H9 (cell line): ENCODE measurements around the gene HOXB8. TPM values are rescaled to one million over a fixed set of nuclear protein-coding genes. Genes with fewer than 3 reads are reported as not detected.

ENCODE experiments used
- DNase-seq: peaks from one replicate; pipeline ENCODE4 v3.0.0-alpha.2; 2017
- H2AFZ ChIP-seq: one replicate; pipeline ENCODE4 v1.6.1; 2013; ENCODE audit warnings: mild to moderate bottlenecking, low read length, control low read depth, moderate library complexity
- H2AK5ac ChIP-seq: 2 replicates; pipeline ENCODE4 v1.6.1; 2013; ENCODE audit warnings: low read length, control low read depth, mixed read lengths; ENCODE audit not compliant: insufficient read length
- H2BK120ac ChIP-seq: one replicate; pipeline ENCODE4 v1.6.1; 2013; ENCODE audit warnings: low read depth, mild to moderate bottlenecking, low read length, control low read depth, inconsistent platforms; ENCODE audit not compliant: poor library complexity, severe bottlenecking
- H2BK12ac ChIP-seq: 2 replicates; pipeline ENCODE4 v1.6.1; 2013; ENCODE audit warnings: low read length, control low read depth, mixed read lengths, low read depth; ENCODE audit not compliant: insufficient read length
- H2BK15ac ChIP-seq: 2 replicates; pipeline ENCODE4 v1.6.1; 2013; ENCODE audit warnings: low read depth, low read length, control low read depth
- H2BK20ac ChIP-seq: one replicate; pipeline ENCODE4 v1.6.1; 2013; ENCODE audit warnings: low read depth, mild to moderate bottlenecking, low read length, control low read depth, inconsistent platforms; ENCODE audit not compliant: poor library complexity, severe bottlenecking
- H2BK5ac ChIP-seq: 2 replicates; pipeline ENCODE4 v1.6.1; 2013; ENCODE audit warnings: low read length, control low read depth, mixed read lengths; ENCODE audit not compliant: insufficient read length
- H3K14ac ChIP-seq: 2 replicates; pipeline ENCODE4 v1.6.1; 2013; ENCODE audit warnings: low read length, control low read depth; ENCODE audit not compliant: insufficient read depth
- H3K18ac ChIP-seq: 2 replicates; pipeline ENCODE4 v1.6.1; 2013; ENCODE audit warnings: low read depth, mild to moderate bottlenecking, mixed read lengths, low read length, control low read depth; ENCODE audit not compliant: insufficient read length
- H3K23ac ChIP-seq: 2 replicates; pipeline ENCODE4 v1.6.1; 2013; ENCODE audit warnings: low read length, control low read depth, mixed read lengths, low read depth; ENCODE audit not compliant: insufficient read length
- H3K23me2 ChIP-seq: 2 replicates; pipeline ENCODE4 v1.6.1; 2013; ENCODE audit warnings: low read depth, mild to moderate bottlenecking, mixed read lengths, low read length, control low read depth; ENCODE audit not compliant: insufficient read length, poor library complexity, severe bottlenecking
- H3K27ac ChIP-seq: 2 replicates; pipeline ENCODE4 v1.5.1; 2013; ENCODE audit warnings: low read length, control low read depth, mixed read lengths, low read depth; ENCODE audit not compliant: insufficient read length
- H3K27me3 ChIP-seq: 2 replicates; pipeline ENCODE4 v1.6.1; 2013; ENCODE audit warnings: low read length, control low read depth, inconsistent platforms; ENCODE audit not compliant: insufficient read depth
- H3K4ac ChIP-seq: 2 replicates; pipeline ENCODE4 v1.6.1; 2013; ENCODE audit warnings: low read depth, mild to moderate bottlenecking, control low read depth, inconsistent platforms, low read length, moderate library complexity
- H3K4me1 ChIP-seq: 2 replicates; pipeline ENCODE4 v1.6.1; 2013; ENCODE audit warnings: low read length, control low read depth, inconsistent platforms; ENCODE audit not compliant: insufficient read depth
- H3K4me2 ChIP-seq: 2 replicates; pipeline ENCODE4 v1.6.1; 2013; ENCODE audit warnings: low read length, control low read depth, mixed read lengths; ENCODE audit not compliant: insufficient read length, insufficient read depth
- H3K56ac ChIP-seq: 2 replicates; pipeline ENCODE4 v1.6.1; 2013; ENCODE audit warnings: low read depth, mild to moderate bottlenecking, mixed read lengths, low read length, control low read depth; ENCODE audit not compliant: insufficient read length
- H3K79me1 ChIP-seq: 2 replicates; pipeline ENCODE4 v1.6.1; 2013; ENCODE audit warnings: low read depth, mild to moderate bottlenecking, moderate library complexity, low read length, control low read depth, inconsistent platforms; ENCODE audit not compliant: insufficient read depth, poor library complexity, severe bottlenecking
- H3K79me2 ChIP-seq: 2 replicates; pipeline ENCODE4 v1.6.1; 2013; ENCODE audit warnings: low read length, control low read depth, inconsistent platforms; ENCODE audit not compliant: insufficient read depth
- H3K9ac ChIP-seq: 2 replicates; pipeline ENCODE4 v1.6.1; 2013; ENCODE audit warnings: low read length, control low read depth, mixed read lengths; ENCODE audit not compliant: insufficient read length; ENCODE audit errors: extremely low read depth
- H3K9me3 ChIP-seq: one replicate; pipeline ENCODE4 v1.6.1; 2013; ENCODE audit warnings: low read depth, low read length, inconsistent platforms; ENCODE audit not compliant: control insufficient read depth
- H3T11ph ChIP-seq: one replicate; pipeline ENCODE4 v1.6.1; 2013; ENCODE audit warnings: mild to moderate bottlenecking, low read length, control low read depth, inconsistent platforms
- H4K20me1 ChIP-seq: one replicate; pipeline ENCODE4 v1.6.1; 2013; ENCODE audit not compliant: control insufficient read depth, insufficient read length, insufficient read depth
- H4K5ac ChIP-seq: 2 replicates; pipeline ENCODE4 v1.6.1; 2013; ENCODE audit warnings: low read depth, mild to moderate bottlenecking, mixed read lengths, low read length, control low read depth; ENCODE audit not compliant: insufficient read length
- H4K8ac ChIP-seq: replicated peaks from 2 replicates; pipeline ENCODE4 v1.6.1; 2013; ENCODE audit warnings: low read length, control low read depth, mixed read lengths, low read depth; ENCODE audit not compliant: insufficient read length
- H4K91ac ChIP-seq: 2 replicates; pipeline ENCODE4 v1.6.1; 2013; ENCODE audit warnings: low read depth, mild to moderate bottlenecking, moderate library complexity, mixed read lengths, low read length, control low read depth; ENCODE audit not compliant: insufficient read length
- H3K27ac Mint-ChIP-seq, 3 experiments: 2 replicates in 2 of 3; 3 replicates in 1 of 3; pipeline ENCODE4 v1.8.0; 2020 to 2021; ENCODE audit warnings: mixed read lengths in 3 of 3, mild to moderate bottlenecking in 1 of 3, moderate library complexity in 1 of 3
- H3K27me3 Mint-ChIP-seq: 2 replicates; pipeline ENCODE4 v1.8.0; 2021; ENCODE audit warnings: low read depth, mild to moderate bottlenecking, moderate library complexity, mixed read lengths
- H3K36me3 Mint-ChIP-seq, 3 experiments: 2 replicates in 2 of 3; 3 replicates in 1 of 3; pipeline ENCODE4 v1.8.0; 2020 to 2021; ENCODE audit warnings: low read depth in 3 of 3, mixed read lengths in 3 of 3; ENCODE audit not compliant: insufficient read depth in 1 of 3
- H3K4me1 Mint-ChIP-seq, 2 experiments: 2 replicates each; pipeline ENCODE4 v1.8.0; 2020; ENCODE audit warnings: mixed read lengths in 2 of 2
- H3K4me3 Mint-ChIP-seq, 2 experiments: 2 replicates in 1 of 2; 3 replicates in 1 of 2; pipeline ENCODE4 v1.8.0; 2020 to 2021; ENCODE audit warnings: mild to moderate bottlenecking in 2 of 2, mixed read lengths in 2 of 2, moderate library complexity in 1 of 2
- H3K9me3 Mint-ChIP-seq, 2 experiments: 2 replicates in 1 of 2; 3 replicates in 1 of 2; pipeline ENCODE4 v1.8.0; 2020; ENCODE audit warnings: mild to moderate bottlenecking in 2 of 2, mixed read lengths in 2 of 2, moderate library complexity in 1 of 2
- CTCF ChIP-seq: fragments of 200-600 bp; sonication (generic); conservative IDR thresholded peaks from 3 replicates; pipeline ENCODE4 v1.8.0; 2021; ENCODE audit warnings: antibody characterized with exemption, mild to moderate bottlenecking
- WGBS: extraction: QIAGEN DNeasy Blood & Tissue Kit; methylation state at CpG from one replicate; pipeline ENCODE4 v1.1.7; 2013; ENCODE audit warnings: missing lambda C conversion rate, low lambda C conversion rate, mixed read lengths; ENCODE audit not compliant: insufficient read length; ENCODE audit errors: extremely low coverage; 5-methylcytosine and 5-hydroxymethylcytosine counted together
- total RNA-seq: library from RNA; stranded (reverse); gene quantifications from 2 replicates; pipeline ENCODE4 v1.2.1, GENCODE V29; 2021

Gene HOXB8
- total RNA-seq, 1 experiment from 2014 or later, result not detected

- Histone ChIP-seq H3K79me2 (no peaks in the 10 kb centered on the region), H3K27me3 (peaks cover 98% of the 10 kb centered on the region), H3T11ph (no peak overlapping the region), H3K9me3 (no peaks in the 10 kb centered on the region), H4K91ac (no peak overlapping the region), H2BK20ac (no peak overlapping the region), H3K14ac (no peak overlapping the region), H3K4ac (no peak overlapping the region), H3K4me2 (no peak overlapping the region), H2BK5ac (no peak overlapping the region), H3K56ac (no peak overlapping the region), H3K18ac (no peak overlapping the region), H3K4me1 (no peaks in the 10 kb centered on the region), H3K79me1 (no peaks in the 10 kb centered on the region), H2BK120ac (no peak overlapping the region), H3K9ac (no peak overlapping the region), H2AFZ (no peak overlapping the region), H4K20me1 (no peaks in the 10 kb centered on the region), H4K5ac (no peak overlapping the region), H2BK15ac (no peak overlapping the region), H4K8ac (no peak overlapping the region), H2AK5ac (no peak overlapping the region), H3K27ac (no peak overlapping the region), H2BK12ac (no peak overlapping the region), H3K23me2 (no peaks in the 10 kb centered on the region), H3K23ac (no peak overlapping the region)
- no CpG with 5 or more reads among the region's 21 CpGs for WGBS
- no peak overlapping the region for H3K4me3 Mint-ChIP-seq
- peaks cover 2 to 15% of the 10 kb centered on the region in 2 experiments; a peak in 3 of 5 replicates for H3K9me3 Mint-ChIP-seq
- H3K27ac Mint-ChIP-seq, result no peak overlapping the region
- H3K4me1 Mint-ChIP-seq, result no peaks in the 10 kb centered on the region; a peak in 1 of 4 replicates
- peak; percentile 81 for DNase-seq
- no peak for TF ChIP-seq CTCF
- peaks cover 100% of the 10 kb centered on the region for H3K27me3 Mint-ChIP-seq
- no peaks in the 10 kb centered on the region for H3K36me3 Mint-ChIP-seq
Observed at GRCh38 chr17:48603959-48604769, 10.9 kb downstream of the HOXB8 start.
